RCC 7860 (cell line): Measurements from ENCODE around the gene XAF1.
"Not testable (repeated sequence)": the region's sequence is repeated elsewhere in the genome, so short reads cannot be mapped to it uniquely, and the experiment has no call there.

Source experiments
- DNase-seq: peaks from one replicate; pipeline ENCODE4 v3.0.0-alpha.2; 2015; ENCODE audit warnings: low spot score
- FAIRE-seq: peaks from 2 replicates; lab custom pipeline; 2012; peaks lifted over from hg19 to GRCh38; lab: Jason Lieb, UNC

The XAF1 gene, protein sequence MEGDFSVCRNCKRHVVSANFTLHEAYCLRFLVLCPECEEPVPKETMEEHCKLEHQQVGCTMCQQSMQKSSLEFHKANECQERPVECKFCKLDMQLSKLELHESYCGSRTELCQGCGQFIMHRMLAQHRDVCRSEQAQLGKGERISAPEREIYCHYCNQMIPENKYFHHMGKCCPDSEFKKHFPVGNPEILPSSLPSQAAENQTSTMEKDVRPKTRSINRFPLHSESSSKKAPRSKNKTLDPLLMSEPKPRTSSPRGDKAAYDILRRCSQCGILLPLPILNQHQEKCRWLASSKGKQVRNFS

DNA sequence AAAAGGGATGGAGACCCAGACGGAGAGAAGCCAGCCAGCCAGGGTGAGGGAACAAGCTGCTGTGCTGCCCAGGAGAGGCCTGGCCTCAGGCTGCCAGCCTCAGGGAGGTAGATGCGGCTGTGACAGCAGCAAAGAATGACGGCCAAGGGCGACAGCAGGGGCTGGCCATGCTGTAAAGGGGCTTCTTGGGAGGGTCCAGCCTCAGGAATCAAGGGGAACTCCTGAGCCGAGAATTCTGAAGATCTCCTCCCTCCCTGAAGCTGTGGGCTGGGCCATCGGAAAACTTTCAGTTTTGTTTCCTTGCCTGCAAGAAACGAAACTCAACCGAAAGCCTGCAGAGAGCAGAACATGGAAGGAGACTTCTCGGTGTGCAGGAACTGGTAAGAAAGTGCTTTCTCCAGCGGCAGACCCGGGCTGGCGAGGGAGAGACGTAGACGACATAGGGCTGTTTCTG lies at the start of gene XAF1:
XAF1 (plus strand) TSS at position 316 of the 454 bp plus-strand sequence; CDS start at position 349, 33 bp downstream.
- FAIRE-seq (no peak), DNase-seq (no peak)

DNA sequence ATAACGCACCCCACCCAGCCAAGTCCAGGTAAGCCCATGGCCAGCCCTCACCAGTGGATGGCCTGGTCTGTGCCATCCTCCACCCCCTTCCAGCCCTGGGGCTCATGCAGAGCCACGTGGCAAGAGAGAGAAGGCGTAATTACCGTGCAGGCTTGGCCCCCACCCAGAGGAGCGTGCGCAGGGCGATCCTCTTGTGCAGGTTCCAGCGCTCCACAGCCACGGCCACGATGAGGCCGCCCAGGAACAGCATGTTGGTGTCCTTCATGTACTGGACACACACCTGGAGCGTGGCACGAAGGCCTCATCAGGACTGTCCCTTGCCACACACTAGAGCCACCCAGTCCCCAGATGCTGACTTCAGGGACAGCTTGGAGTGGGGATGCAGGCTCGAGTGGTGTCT lies 49.3 kb upstream of the XAF1 start:
- FAIRE-seq, result no peak

DNA sequence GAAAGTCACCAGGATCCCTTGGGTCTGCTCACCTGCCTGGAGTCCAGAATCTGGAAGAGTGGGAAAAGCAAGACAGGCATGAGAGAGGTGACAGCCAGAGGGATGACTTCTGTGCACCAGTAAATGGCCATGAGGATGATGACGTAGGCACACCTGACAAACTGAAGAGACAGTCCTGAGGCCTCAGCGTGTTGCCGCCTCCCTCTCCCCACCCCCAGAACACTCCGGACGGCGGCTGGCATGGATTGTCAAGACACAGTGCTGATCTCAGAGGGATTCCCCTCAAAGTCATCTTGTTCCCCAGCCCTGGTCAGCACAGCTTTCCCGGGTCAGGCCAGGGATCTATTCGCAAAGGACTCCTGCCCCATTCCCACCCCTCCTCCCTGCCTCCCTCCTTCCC lies 48.9 kb upstream of the XAF1 start:
- DNase-seq (no peak), FAIRE-seq (no peak)

More for the DNA sequence above, 49.3 kb upstream of the XAF1 start:
- DNase-seq, result no peak

DNA sequence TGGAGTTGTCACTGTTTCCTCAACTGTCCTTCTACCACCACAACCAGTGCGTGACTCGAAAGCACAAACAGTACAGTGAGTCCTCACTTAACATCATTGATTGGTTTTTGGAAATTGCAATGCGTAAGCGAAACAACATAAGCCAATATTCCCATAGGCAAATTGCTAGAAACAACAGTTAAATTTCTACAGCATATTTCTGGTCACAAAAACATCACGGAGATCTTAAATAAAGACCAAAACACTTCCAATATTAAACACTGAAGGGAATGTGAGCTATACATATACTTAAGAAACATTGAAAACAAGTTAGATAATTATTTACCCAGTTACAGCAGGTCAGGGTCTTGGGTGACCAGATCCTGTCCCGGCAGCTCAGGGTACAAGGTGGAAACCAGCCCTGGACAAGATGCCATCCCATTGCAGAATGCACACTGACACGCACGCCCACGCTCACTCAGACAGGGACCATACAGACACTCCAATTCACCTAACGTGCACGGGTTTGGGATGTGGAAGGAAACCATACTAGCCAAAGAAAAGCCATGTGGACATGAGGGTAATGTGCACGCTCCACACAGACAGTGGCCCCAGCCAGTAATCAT lies 47.4 kb upstream of the XAF1 start:
- FAIRE-seq, result no peak
- no peak for DNase-seq

DNA sequence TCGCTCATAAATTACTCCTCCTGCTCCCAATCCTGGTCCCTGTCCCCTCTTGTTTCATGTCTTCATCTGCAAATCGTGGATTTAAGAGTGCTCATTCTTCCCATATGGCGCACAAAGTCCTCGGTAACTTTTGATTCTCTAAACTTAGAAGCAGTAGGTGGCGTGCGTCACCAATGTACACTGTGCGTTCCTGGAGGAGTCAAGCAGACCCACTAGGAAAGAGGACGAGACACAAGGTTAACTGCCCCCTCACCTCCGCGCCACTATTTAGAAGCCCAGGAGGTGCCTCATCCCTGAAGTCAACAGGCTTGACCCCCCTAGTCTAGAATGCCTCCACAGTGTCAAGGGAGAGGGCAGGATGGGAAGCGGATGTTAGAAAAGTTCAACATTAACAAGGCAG lies 45.5 kb upstream of the XAF1 start:
- DNase-seq (no peak), FAIRE-seq (no peak)

DNA sequence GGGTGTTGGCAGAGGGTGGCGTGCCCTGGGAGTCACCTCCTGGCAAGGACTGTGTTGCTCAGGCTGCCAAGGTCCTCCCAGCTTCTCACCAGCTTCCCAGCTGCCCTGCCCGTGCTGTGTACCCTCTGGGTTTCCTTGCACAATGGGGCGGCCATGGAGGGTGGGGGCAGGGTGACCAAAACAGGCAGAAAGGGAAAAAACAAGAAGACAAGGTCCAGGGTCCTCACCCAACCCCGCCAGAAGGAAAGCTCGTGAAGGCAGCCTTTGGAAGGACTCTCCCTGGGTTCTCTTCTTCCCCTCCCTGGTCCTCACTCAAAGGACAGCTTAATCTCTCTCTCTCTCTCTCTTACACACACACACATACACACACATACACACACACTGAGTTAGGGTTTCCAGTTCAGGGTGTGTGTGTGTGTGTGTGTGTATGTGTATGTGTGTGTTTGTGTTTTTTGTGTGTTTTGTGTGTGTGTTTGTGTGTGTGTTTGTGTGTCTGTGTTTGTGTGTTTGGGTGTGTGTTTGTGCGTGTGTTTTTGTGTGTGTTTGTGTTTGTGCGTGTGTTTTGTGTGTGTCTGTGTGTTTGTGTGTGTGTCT lies 44.7 kb upstream of the XAF1 start:
- FAIRE-seq (no peak), DNase-seq (no peak)

DNA sequence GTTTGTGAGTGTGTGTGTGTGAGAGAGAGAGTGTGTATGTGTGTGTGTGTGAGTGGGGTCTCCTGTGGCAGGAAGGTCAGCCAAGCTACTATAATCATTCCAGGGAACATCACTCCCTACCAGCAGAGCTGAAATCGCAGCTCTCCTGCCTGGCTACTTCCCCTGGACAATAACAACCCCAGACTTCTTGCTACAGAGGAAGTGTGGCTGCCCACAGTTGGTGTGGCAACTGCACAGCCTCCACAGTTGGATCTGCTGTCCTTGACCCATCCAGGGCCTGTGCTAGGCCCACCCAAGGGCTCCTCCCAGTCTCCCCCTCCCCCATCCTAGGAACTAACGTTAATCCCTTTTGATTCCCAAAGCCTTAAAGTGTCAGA lies 44.2 kb upstream of the XAF1 start:
- FAIRE-seq (no peak), DNase-seq (no peak)

DNA sequence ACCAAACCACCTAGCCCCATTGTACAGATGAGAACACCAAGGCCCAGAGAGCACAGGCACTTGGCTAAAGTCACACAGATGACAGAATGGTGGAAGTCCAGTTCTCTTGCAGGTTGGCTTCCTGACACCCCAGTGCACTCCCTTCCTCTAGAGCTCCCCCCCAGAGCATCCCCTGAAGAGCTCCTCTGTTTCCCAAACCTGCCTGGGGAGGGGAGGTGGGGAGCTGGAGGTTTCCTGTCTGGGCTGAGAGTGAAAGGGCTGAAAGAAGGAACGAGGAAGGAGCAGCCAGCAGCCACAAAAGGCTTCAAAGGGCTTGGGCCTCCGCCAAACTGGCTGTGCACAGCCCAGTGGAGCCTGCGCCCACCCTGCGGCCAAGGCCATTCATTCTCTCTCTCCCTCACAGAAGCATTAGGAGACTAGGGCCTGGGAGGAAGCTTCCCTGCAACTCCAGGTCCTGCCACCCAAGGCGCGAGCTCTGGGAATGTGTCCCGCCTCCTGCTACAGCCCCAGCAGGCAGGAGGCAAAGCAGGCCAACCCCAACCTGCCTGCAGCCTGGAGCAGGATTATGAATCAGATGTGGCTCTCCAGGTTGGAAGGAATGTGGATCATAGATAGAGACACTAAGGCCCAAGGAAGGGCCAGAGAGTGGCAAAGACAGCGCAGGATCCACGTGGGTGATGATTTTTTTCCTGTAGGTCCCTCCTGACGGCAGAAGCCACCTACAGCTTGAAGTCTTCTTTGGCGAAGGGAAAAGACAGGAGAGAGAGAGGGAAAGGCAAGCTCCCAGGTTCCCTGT lies 43.6 kb upstream of the XAF1 start:
- FAIRE-seq (no peak), DNase-seq (no peak)

DNA sequence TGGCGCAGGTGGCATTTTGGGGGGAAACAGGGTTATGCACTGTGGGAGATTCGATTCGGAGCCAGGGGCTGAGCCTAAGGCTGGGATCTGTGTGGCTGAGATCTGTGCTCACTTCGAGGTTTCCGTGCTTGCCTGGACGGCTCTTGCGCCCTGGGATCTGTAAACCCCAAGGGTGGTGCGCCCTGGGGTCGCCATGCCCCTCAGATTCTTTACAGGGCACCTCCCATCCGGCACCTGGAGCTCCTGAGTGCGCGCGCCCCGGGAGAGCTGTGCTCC lies 43.1 kb upstream of the XAF1 start:
- DNase-seq (no peak), FAIRE-seq (no peak)

DNA sequence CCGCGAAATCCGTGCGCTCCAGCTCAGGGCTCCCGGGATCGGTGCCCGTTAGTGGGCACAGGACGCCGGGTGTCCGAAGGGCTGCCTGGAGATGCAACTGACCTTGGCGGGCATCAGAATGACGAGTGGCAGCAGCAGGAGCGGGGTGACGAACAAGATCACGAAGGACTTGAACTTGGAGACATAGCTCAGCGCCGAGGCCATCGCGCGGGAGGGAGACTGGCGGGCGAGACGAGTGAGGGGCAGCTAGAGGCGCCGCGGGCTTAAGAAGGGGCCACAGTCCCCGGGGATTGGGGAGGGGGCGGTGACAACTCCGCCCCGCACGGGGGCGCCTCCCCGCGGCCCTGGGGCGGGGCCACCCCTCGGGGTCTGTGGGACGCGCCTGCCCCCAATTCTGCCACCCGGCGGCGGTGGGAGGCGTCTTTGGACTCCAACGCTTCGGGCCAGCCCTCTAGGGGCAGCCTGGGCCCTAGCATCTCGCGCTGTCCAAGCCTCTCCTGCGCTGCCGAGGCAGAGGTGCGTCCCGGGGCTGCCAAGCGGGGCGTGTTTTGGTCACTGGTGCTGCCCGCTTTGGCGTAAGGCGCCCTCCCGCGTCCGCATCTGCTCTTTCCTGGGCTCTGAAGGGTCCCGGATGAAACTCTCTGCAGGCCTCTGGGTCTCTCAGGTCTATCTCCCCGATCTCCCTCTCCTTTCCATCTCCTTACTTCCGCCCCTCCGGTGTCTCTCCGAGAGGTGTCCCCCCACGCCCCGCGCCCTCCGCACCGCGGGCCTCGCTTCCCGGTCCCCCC lies 42.5 kb upstream of the XAF1 start, which contains the start of gene SLC13A5:
SLC13A5 (minus strand) TSS at position 240 of the 788 bp plus-strand sequence; CDS start at position 204, 36 bp downstream.
- FAIRE-seq (no peak), DNase-seq (no peak)

DNA sequence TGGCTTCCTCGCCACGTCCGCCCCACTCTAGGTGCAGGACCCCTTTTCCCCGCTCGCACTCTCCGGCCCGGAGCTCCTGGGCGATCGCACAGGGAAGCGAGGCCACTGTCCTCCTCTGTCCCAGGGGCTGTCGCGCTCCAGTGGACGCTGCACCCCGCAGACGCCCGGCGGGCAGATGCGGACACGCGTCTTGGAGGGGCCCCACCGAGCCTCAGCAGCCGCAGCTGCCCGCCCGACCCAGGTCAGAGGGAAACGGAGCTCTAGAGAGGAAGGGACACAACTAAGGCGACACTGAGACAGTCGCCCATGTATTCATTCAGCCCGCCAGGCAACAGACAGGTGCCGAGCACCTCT lies 42.0 kb upstream of the XAF1 start:
- DNase-seq, result no peak
- FAIRE-seq, result no peak

DNA sequence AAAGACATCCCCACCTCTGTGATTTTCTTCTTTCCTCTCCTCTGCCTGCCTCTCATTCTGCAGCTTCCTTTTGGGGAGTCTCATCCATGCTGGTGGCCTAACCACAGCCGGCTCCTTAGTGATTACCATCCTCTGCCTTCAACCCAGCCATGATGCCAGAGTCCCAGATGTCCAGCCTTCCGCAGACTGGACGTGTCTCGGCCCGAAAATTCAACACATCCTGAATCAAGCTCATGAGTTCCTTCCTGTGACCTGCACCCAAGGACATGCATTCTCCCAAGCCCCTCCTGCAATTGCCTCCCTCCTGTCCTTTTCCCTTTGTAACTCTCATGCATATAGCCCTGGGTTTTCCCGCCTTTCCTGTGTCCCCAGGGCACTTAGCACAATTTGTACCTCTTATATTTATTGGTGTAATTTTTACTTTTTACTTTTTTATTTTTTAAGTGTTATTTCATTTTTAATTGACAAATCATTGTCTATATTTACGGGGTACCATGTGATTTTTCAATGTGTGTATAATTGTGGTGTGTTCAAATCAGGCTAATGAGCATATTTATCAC lies 41.5 kb upstream of the XAF1 start:
- DNase-seq (no peak), FAIRE-seq (no peak)

DNA sequence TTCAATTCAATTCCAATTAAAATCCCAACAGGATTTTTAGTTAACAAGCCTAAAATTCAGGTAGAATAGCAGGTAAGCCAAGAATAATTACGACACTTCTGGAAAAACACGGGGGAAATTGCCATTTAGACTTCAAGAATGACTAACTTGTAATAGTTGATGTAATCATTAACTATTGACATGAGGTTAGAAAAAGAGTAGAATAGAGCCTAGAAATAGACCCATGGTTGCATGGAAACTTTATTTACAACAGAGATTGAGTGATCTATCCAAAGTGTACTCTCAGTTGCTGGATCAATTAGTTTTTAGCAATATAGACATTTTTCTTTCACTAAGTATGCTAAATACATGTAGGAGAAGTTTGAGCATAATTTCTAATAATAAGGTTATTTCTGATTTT lies 39.1 kb upstream of the XAF1 start:
- no peak for FAIRE-seq
- DNase-seq, result no peak

DNA sequence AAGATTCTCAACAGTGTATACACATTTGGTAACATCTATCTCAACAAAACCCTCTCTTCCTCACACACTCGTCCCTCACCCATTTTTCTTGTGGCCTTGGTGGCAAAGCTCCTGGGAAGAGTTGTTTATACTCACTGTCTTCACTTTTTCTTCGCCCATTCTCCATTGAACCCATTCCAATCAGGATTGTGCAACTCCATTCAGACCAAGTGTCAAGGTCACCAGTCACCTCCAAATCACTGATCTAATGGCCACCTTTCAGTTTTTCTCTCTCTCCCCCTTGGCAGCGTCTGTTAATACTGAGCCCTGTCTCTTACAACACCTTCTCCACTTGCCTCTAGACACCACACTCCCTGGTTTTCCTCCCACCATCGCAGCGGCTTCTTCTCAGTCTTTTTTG lies 34.1 kb upstream of the XAF1 start:
- no peak for FAIRE-seq
- DNase-seq, result no peak

DNA sequence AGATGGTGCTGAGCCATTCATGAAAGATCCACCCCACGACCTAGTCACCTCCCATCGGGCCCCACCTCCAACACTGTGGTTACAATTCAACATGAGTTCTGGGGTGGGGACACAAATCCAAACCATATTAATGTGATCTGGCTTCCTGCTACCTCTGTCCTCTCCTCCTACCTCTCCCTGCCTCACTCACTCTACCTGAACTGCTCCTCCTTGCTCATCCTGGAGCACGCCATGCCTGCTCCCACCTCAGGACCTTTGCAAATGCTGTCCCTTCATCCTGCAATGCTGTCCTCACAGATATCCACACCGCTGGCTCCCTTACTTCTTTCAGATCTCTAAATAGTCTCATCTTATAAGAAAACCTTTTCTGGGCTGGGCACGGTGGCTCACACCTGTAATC lies 31.8 kb upstream of the XAF1 start:
- no peak for FAIRE-seq

DNA sequence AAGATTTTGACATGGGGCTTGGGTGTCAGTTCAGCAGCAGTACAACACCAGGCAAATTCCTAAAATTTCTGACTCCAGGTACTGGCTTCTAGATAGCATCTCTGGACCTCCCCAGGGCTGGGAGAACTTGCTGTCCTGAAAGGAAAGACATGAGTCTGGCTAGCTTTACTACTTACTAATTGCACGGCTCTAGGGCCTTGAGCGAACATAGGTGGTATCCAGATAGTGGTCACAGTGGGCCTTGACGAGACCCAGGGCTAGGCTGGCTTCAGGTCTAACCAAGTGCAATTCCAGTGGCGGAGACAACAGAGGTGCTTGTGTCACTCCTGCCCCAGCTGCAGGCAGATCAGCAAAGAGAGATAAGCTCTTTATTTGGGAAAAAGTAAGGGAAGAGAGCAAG lies 26.3 kb upstream of the XAF1 start:
- no peak for DNase-seq
- FAIRE-seq, result no peak

More for the DNA sequence above, 31.8 kb upstream of the XAF1 start:
- no peak for DNase-seq

DNA sequence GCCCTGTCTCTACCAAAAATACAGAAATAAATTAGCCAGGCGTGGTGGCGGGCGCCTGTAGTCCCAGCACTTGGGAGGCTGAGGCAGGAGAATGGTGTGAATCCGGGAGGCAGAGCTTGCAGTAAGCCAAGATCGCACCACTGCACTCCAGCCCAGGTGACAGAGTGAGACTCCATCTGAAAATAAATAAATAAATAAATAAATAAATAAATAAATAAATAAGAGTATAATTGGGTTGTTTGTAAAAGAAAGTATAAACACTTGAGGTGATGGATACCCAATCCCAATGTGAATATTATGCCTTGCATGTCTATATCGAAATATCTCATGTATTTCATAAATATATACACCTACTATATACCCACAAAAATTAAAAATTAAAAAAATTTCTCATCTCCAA lies 9.2 kb upstream of the XAF1 start:
- not testable (repeated sequence) for DNase-seq, FAIRE-seq

DNA sequence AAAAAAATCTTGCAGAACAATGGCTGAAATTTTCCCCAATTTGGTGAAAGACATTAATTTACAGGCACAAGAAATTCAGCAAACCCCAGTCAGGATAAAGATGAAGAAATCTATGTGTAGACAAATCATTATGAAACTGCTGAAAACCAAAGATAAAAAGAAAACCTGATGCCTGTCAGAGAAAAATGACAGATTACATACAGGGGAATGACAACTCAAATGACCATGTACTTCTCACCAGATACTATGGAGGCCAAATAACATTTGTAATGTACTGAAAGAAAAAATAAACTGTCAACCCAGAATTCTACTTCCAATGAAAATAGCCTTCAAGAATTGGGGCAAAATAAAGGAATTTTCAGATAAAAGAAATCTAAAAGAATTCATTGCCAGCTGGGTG lies 7.2 kb upstream of the XAF1 start:
- no peak for DNase-seq
- no peak for FAIRE-seq

DNA sequence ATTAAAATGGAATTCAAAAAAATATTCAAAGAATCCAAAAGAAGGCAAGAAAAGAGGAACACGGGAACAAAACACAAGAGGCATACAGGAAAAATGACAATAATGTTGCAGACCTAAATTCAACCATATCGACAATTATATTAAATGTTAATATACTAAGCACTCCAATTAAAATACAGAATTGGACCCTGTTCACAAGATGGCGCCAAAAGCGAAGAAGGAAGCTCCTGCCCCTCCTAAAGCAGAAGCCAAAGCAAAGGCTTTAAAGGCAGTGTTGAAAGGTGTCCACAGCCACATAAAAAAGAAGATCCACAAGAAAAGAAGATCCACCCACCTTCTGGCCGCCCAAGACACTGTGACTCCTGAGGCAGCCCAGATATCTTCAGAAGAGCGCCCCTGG lies 6.3 kb upstream of the XAF1 start:
- DNase-seq, result no peak
- FAIRE-seq, result no peak

DNA sequence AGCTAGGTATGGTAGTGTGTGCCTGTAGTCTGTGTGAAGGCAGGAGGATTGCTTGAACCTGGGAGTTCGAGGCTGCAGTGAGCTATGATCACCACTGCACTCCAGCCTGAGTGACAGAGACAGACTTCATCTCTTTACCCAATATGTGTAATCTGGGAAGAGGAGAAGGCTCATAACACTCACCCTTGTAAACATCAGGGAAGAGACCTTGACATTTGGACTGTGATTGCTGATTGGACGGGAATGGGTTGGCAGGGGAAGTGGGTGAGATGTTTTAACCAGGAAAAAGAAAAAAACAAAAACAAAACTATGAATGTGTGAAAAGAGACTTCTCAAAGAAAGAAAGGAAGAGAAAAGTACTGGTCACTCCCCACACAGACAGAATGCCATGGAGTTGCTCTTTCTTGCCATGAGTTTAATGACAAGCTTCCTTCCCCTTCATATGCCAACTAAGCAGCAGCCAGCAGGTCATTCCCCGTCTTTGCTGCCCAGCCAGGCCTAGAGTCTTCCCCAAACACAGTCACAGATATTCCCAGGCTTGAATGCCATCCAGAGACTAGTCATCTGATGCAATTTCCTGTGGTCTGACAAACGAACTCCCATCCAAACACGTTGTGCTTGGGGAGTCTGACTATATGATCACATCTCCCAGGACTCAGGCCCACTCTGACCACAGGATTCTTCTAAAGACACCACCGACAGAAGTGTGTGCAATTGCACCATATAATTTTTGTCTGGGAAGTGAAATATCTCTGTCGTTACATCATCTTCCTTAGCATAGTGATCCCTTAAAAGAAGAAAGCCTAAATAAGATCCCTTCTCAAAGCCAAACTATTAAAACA lies 3.6 kb upstream of the XAF1 start:
- FAIRE-seq, result peak; percentile 93

More for the DNA sequence above, 3.6 kb upstream of the XAF1 start:
- peak; percentile 97 for DNase-seq
